WTC11 (cell line): Measurements from ENCODE around the gene SNX10.

Experiments used
- CTCF ChIP-seq: fragments of 200-600 bp; IDR thresholded peaks from 2 replicates; pipeline ENCODE4 v1.8.0; 2022; ENCODE audit warnings: antibody characterized with exemption
- ESRRA ChIP-seq: sonication (generic); formaldehyde crosslinking; IDR thresholded peaks from 2 replicates; pipeline ENCODE4 v1.8.1; 2022; ENCODE audit warnings: mild to moderate bottlenecking, missing genetic modification reagents, borderline replicate concordance
- JUN ChIP-seq: sonication (generic); formaldehyde crosslinking; IDR thresholded peaks from 2 replicates; pipeline ENCODE4 v1.8.0; 2023; ENCODE audit warnings: mild to moderate bottlenecking, missing genetic modification reagents
- ZSCAN18 ChIP-seq: fragments of 250-450 bp; sonication (Bioruptor Pico); IDR thresholded peaks from 2 replicates; pipeline ENCODE4 v2.1.2; 2022; ENCODE audit warnings: mild to moderate bottlenecking, moderate library complexity

DNA sequence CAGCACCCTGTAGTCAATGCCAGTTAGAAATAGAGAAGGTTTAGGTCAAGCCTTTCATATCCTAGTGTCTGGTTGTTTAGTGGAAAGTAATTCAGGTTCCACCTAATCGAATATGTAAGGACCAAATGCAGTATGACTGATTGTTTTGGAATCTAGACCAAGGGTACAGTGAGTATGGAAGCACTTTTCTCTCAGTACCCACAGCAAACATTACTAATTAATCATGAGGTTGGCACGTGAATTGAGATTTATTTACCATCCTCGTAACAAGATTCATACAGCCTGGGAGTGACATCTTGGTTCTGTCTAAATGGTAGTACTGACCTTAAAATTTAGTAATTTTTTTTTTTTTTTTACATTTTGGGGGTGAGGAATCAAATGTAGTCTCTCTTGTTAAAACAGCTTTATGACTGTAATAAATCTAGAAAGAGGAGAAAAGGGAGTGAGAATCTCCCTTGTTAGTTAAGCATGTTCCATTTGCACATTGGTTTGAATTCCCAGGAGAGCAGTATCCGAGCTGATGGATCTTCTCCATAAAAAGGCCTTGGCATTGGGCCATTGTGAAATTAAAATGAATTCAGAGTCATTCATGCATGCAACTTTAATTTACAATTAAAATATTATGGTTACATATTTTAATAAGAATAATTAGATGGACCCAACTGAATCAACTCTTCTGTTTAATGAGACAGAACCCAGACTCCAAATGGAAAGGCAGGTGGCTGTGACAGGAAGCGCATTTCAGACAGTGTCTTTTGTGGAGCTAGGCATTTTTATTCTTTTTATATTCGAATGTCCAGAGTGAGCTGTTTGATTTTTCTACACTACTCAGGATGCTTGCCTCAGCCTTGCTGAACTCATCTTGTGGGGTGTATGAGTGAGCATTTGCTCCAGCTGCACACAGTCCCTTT, 57.6 kb downstream of the SNX10 start:
- no peak for TF ChIP-seq ESRRA
- no peak for TF ChIP-seq CTCF
- TF ChIP-seq JUN, result no peak
- TF ChIP-seq ZSCAN18 (CRISPR knock-in tag), result no peak
